A673 (cell line): Measurements from ENCODE around the gene AMZ1. TPM values are rescaled to one million over a fixed set of nuclear protein-coding genes. Genes with fewer than 3 reads are reported as not detected.

ENCODE experiments used
- BruUV-seq: library from RNA; stranded (reverse); fragments of 400-500 nt; replicated peaks from 2 replicates; lab custom pipeline; 2021; lab: Mats Ljungman, UMichigan
- CTCF ChIA-PET: fragments of 300-600 bp; sonication (Branson Sonifier 250); formaldehyde crosslinking; loops from one replicate; lab custom pipeline; 2022; ENCODE audit warnings: antibody characterized with exemption; lab: Charles Lee
- POLR2A ChIA-PET: fragments of 300-600 bp; sonication (Branson Sonifier 250); formaldehyde crosslinking; loops from one replicate; lab custom pipeline; 2022; ENCODE audit warnings: antibody characterized with exemption; ENCODE audit not compliant: low non-redundant PET; lab: Charles Lee
- DNase-seq: peaks from one replicate; pipeline ENCODE4 v3.0.0-alpha.2; 2015; ENCODE audit warnings: low spot score
- H3K27ac ChIP-seq: fragments of 200-600 bp; sonication (generic); 2 replicates; pipeline ENCODE4 v1.5.1; 2016; ENCODE audit warnings: mixed run types, low read depth, mild to moderate bottlenecking, mixed read lengths, antibody characterized with exemption, low read length; ENCODE audit not compliant: poor library complexity, severe bottlenecking
- H3K27me3 ChIP-seq: fragments of 200-600 bp; sonication (generic); replicated peaks from 2 replicates; pipeline ENCODE4 v1.6.1; 2017; ENCODE audit warnings: mixed run types, low read depth, mild to moderate bottlenecking, mixed read lengths, antibody characterized with exemption, low read length; ENCODE audit not compliant: insufficient read depth, poor library complexity
- H3K36me3 ChIP-seq: fragments of 200-600 bp; sonication (generic); 2 replicates; pipeline ENCODE4 v1.6.1; 2016; ENCODE audit warnings: mixed run types, mild to moderate bottlenecking, mixed read lengths, antibody characterized with exemption, low read length; ENCODE audit not compliant: insufficient read depth, poor library complexity, severe bottlenecking
- H3K4me1 ChIP-seq: fragments of 200-600 bp; sonication (generic); 2 replicates; pipeline ENCODE4 v1.6.1; 2017; ENCODE audit warnings: mixed run types, mild to moderate bottlenecking, mixed read lengths, antibody characterized with exemption, low read length; ENCODE audit not compliant: insufficient read depth, poor library complexity, severe bottlenecking
- H3K4me3 ChIP-seq: fragments of 200-600 bp; sonication (generic); 2 replicates; pipeline ENCODE4 v1.5.1; 2016; ENCODE audit warnings: low read depth, mixed run types, mild to moderate bottlenecking, mixed read lengths, low read length; ENCODE audit not compliant: poor library complexity, severe bottlenecking
- H3K9me3 ChIP-seq: fragments of 200-600 bp; sonication (generic); 2 replicates; pipeline ENCODE4 v1.6.1; 2016; ENCODE audit warnings: mixed run types, low read depth, mild to moderate bottlenecking, mixed read lengths, antibody characterized with exemption, low read length; ENCODE audit not compliant: poor library complexity, severe bottlenecking
- CTCF ChIP-seq: fragments of 300-800, 200-600 bp; sonication (generic); conservative IDR thresholded peaks from 2 replicates; pipeline ENCODE4 v1.5.1; 2017; ENCODE audit warnings: low read depth, mild to moderate bottlenecking, antibody characterized with exemption, low read length, moderate library complexity, mixed read lengths
- EZH2 ChIP-seq: fragments of 200-600 bp; sonication (generic); IDR thresholded peaks from 2 replicates; pipeline ENCODE4 v1.6.1; 2017; ENCODE audit warnings: borderline replicate concordance, low read depth, mild to moderate bottlenecking, mixed read lengths, antibody characterized with exemption, low read length; ENCODE audit not compliant: poor library complexity, severe bottlenecking
- intact Hi-C: fragments of 100-400 bp; cut with micrococcal nuclease; formaldehyde crosslinking; loops from one replicate; pipeline ENCODE4 v1.10.0; 2022; ENCODE audit not compliant: unreplicated experiment
- total RNA-seq: library from RNA; stranded (reverse); gene quantifications from 2 replicates; pipeline ENCODE4 v1.2.3, GENCODE V29; 2021

Gene AMZ1
- total RNA-seq, 1 experiment from 2014 or later, result not detected

- BruUV-seq, result no TSS peak
- intact Hi-C loops, result no loop called here
- no peak for DNase-seq
- Histone ChIP-seq H3K9me3 (no peaks in the 10 kb centered on the region), H3K4me1 (no peaks in the 10 kb centered on the region), H3K4me3 (no peak overlapping the region), H3K27ac (no peak overlapping the region), H3K36me3 (peaks cover 30% of the 10 kb centered on the region), H3K27me3 (no peaks in the 10 kb centered on the region)
- TF ChIP-seq CTCF (0 out of 2 replicates have a peak, but pooled peaks have one; percentile 5), EZH2 (no peak)
- ChIA-PET CTCF (no interaction called here), POLR2A (no interaction called here)
Measured at GRCh38 chr7:2661096-2661449, 26.9 kb upstream of the AMZ1 start.

- POLR2A ChIA-PET, result no interaction called here
Measured at GRCh38 chr7:2661602-2662272, 26.3 kb upstream of the AMZ1 start.

DNA sequence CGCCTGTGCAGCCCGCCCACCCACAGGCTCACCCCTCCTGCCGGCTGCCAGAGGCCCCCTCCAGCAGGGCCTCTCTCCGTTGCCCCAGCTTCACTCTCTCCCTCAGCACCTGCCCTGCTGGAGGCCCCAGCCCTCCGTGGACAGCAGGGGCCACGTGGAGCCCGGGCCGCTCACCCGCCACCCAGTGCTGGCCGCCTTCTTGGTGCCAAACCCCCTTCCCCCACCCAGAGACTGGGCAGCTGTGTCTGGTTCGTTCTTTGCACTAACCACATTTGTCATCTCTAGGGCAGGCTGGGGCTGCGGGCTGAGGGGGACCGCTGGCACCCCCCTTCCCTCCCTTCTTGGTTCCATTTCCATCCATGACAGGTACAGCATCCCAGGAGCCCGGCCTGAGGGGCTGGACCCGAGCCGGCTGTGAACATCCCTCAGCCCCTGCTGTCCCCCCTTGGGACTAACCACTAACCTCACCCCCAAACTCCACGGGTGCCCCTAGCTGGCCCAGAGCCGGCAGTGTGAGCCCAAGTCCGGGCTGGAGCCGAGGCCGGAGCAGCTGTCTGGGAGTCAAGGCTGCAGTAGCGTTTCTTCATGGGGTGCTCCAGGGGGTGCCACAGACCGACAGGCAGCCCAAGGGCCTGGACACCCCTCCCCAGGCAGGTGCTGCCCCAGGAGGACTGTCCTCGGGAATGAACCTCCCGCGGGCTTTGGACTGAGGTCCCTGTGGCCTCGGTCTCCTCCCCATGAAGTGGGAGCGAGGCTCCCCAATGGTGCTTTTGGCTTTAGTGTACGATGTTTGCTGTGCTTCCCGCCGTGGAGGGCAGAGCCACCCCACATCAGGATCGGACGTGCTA is 25.5 kb upstream of the AMZ1 start:
- no peak overlapping the region for H3K4me3 ChIP-seq
- H3K27ac ChIP-seq, result no peak overlapping the region
- CTCF ChIA-PET, result no interaction called here
- no peak for DNase-seq
- no peaks in the 10 kb centered on the region for H3K4me1 ChIP-seq
- no peaks in the 10 kb centered on the region for H3K9me3 ChIP-seq
- BruUV-seq, result no TSS peak
- TF ChIP-seq EZH2, result no peak
- no peak for TF ChIP-seq CTCF
- POLR2A ChIA-PET, result no interaction called here
- intact Hi-C loops, result no loop called here
- peaks cover 28% of the 10 kb centered on the region for H3K36me3 ChIP-seq
- H3K27me3 ChIP-seq, result no peaks in the 10 kb centered on the region

More at GRCh38 chr7:2661602-2662272, 26.3 kb upstream of the AMZ1 start:
- H3K4me3 ChIP-seq, result no peak overlapping the region
- no TSS peak for BruUV-seq
- no peak overlapping the region for H3K27ac ChIP-seq
- H3K27me3 ChIP-seq, result no peaks in the 10 kb centered on the region
- peaks cover 30% of the 10 kb centered on the region for H3K36me3 ChIP-seq
- H3K9me3 ChIP-seq, result no peaks in the 10 kb centered on the region
- no peak for DNase-seq
- no peak for TF ChIP-seq CTCF
- no peak for TF ChIP-seq EZH2
- CTCF ChIA-PET, result no interaction called here
- intact Hi-C loops, result no loop called here
- no peaks in the 10 kb centered on the region for H3K4me1 ChIP-seq
